GM19043 (cell line): ENCODE results near the gene MFSD2A.
"Not testable (repeated sequence)": the region's sequence is repeated elsewhere in the genome, so short reads cannot be mapped to it uniquely, and the experiment has no call there.

Source experiments
- ATAC-seq: cut with Tn5 transposase; IDR thresholded peaks from one replicate; pipeline ENCODE4 v1.9.1; 2021; ENCODE audit warnings: low read depth; ENCODE audit not compliant: unreplicated experiment

MFSD2A gene

GRCh38 chr1:39964552-39964951, 9.6 kb downstream of the MFSD2A start:
- ATAC-seq, result no peak

GRCh38 chr1:39965044-39965443, 10.1 kb downstream of the MFSD2A start:
- ATAC-seq, result no peak

- ATAC-seq, result no peak
These were observed 14.1 kb downstream of the MFSD2A start for GRCh38 chr1:39969048-39969447.

DNA sequence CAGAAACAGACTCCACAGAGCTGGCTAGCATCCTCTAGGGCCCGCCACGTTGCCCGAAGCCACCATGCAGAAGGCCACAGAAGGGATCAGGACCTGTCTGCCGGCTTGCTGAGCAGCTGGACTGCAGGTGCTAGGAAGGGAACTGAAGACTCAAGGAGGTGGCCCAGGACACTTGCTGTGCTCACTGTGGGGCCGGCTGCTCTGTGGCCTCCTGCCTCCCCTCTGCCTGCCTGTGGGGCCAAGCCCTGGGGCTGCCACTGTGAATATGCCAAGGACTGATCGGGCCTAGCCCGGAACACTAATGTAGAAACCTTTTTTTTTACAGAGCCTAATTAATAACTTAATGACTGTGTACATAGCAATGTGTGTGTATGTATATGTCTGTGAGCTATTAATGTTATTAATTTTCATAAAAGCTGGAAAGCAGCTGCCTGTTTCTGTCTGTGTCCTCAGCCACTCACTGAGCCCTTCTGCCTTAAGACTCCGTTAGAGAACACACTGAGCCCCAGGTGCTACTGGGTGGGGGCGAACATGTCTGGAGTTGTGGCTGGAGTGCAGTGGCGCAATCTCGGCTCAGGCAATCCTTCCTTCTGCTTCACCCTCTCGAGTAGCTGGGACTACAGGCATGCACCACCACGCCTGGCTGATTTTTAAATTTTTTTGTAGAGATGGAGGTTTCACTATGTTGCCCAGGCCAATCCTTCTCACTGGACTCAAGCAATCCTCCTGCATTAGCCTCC, 14.8 kb downstream of the MFSD2A start:
- ATAC-seq, result no peak

- ATAC-seq, result no peak
These were observed 15.3 kb downstream of the MFSD2A start for GRCh38 chr1:39970274-39970673.

DNA sequence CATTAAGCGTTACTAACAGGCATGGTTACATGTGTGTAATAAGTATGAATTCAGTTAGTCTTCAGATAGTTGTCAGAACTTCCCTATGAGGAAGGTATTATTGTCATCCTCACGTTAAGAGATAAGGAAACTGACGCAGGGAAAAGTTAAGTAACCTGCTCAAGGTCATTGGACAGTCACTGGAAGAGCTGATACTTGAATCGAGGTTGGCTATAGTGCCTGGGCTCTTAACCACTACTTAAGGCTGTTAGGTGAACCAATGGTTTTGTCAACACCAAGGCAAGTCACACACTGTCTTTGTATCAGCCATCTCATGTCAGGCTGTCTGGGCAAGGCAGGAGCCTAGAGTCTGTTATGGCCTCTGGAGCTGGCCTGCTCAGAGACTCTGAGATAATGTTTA, 16.2 kb downstream of the MFSD2A start:
- no peak for ATAC-seq

- no peak for ATAC-seq
These were observed 18.7 kb downstream of the MFSD2A start for GRCh38 chr1:39973503-39974135.

DNA sequence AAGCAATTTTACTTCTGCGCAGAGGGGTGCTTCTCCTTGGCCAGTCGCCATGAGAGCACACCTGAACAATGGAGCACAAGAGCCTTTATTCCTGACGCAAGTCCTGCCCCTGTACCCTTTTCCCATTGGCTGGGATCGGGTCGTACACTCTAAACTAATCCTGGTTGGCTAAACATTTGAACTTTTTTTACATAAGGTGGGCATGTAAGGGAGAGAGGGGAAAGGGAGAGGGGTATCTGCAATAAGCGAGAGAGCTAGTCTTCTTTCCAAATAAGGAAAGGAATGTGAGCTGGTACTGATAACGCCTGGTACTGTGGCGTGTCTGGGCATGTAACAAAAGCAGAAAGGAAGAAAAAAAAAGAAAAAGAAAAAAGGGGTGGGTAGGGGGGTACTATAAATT, 21.8 kb downstream of the MFSD2A start:
- no peak for ATAC-seq

DNA sequence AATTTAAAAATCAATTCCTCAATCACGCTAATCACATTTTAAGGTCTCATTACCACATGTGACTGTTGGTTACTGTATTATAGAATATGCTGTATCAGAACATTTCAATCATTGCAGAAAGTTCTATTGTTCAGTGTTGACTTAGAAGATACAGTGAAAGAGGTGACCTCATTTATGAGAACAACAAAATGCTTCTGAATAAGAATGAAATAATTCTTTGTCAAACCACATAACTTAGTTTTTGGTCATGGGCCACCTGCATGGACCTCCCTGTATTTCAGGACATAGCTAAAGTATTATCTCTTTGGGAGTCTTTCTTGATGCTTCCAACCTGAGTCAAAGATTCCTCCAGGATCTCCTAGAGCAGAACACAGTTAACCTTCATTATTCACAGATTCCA, 22.3 kb downstream of the MFSD2A start:
- ATAC-seq, result no peak

GRCh38 chr1:39979654-39980053, 24.7 kb downstream of the MFSD2A start:
- no peak for ATAC-seq

DNA sequence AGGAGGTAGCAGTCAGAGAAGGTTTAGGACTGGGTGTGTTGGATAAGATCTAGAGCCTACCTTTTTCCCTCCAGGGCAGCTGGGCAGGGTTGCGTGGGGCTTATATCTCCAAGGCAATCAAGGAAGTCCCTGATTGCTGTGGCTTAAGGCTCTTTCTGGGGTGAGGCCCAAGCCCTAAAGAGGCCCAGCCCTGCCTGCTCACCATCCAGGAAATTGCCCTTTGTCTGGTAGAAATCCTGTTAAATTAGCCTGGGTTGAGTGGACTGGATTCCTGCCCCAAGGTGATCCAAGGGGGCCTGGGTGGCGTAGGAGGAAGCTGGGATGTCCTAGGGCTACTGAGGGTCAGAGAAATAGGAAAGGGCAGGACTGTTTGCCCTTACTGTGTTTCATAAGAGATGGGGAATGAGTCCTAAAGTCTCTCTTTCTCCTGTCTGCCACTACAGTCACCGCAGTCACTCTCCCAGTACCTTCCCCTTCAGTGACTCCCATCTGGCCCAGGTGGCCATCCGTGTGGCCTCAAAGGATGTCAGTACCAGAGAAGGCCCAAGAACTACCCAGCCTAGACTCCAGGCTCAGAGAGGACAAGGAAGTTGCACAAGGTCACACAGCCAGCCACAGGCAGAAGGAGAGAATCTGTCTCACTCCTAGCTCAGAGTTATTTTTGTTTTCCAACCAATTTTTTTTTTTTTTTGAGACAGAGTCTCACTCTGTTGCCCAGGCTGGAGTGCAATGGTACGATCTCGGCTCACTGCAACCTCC, 25.8 kb downstream of the MFSD2A start:
- ATAC-seq, result no peak

DNA sequence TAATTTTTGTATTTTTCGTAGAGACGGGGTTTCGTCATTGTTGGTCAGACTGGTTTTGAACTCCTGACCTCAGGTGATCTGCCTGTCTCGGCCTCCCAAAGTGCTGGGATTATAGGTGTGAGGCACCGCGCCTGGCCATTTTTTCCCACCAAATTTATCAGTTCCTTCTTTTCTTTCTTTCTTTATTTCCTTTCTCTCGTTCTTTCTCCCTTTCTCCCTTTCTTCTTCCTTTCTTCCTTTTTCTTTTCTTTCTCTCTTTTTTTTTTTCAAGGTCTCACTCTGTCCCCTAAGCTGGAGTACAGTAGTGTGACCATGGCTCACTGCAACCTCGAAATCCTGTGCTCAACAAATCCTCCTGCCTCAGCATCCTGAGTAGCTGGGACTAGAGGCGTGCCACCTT, 26.4 kb downstream of the MFSD2A start:
- no peak for ATAC-seq

GRCh38 chr1:39981945-39982344, 27.0 kb downstream of the MFSD2A start:
- ATAC-seq, result no peak

DNA sequence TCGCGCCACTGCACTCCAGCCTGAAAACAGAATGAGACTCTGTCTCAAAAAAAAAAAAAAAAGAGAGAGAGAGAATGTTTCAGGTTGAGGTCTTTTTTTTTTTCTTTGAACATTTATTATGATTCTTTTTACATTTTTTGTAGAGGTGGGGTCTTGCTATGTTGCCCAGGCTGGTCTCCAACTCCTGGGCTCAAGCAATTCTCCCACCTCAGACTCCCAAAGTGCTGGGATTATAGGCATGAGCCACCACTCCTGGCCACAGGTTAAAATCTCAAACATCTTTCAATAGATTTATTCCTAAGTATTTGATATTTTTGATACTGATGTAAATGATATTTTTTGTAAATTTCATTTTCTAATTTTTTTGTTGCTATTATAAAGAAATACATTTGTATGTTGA, 29.5 kb downstream of the MFSD2A start:
- ATAC-seq, result not testable (repeated sequence)

- ATAC-seq, result no peak
These were observed 30.0 kb downstream of the MFSD2A start for GRCh38 chr1:39984951-39985350.

DNA sequence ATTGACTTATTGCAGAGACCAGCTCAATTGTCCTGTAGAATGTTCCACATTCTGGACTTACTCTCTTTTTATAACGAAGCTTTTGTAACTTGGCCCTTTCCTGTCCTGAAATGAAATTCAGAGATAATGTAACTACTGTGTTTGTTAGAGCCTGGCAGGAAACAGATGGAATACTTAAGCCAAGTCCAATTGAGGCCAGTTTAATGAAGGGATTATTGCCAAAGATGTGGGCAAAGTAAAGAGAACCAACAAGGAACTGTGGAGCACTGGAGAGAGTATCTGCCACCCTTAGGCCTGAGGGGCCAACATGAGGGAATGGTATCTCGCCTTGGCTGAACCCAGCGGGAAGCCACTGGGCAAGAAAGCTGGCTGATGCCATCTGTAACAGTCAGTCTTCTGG, 32.9 kb downstream of the MFSD2A start:
- ATAC-seq, result no peak

- ATAC-seq, result no peak
These were observed 33.8 kb downstream of the MFSD2A start for GRCh38 chr1:39988618-39989343.

GRCh38 chr1:39990428-39990827, 35.5 kb downstream of the MFSD2A start:
- ATAC-seq, result no peak

- ATAC-seq, result no peak
These were observed 37.3 kb downstream of the MFSD2A start for GRCh38 chr1:39992234-39992633.

GRCh38 chr1:39992888-39993287, 37.9 kb downstream of the MFSD2A start:
- no peak for ATAC-seq

- ATAC-seq, result peak; percentile 90
These were observed 41.0 kb downstream of the MFSD2A start for GRCh38 chr1:39995973-39996393.
